Right ventricle myocardium superior (tissue), 1 donor: ENCODE results near the gene RBMS2. TPM values are rescaled to one million over a fixed set of nuclear protein-coding genes. Genes with fewer than 3 reads are reported as not detected.

ENCODE experiments used
- ATAC-seq: fragments of 200-7000 bp; cut with Tn5 transposase; one replicate; pipeline ENCODE4 v1.9.1; 2020; ENCODE audit warnings: mild to moderate bottlenecking; ENCODE audit not compliant: poor library complexity
- DNase-seq: peaks from one replicate; pipeline ENCODE4 v3.0.0-alpha.2; 2020
- intact Hi-C: fragments of 100-400 bp; cut with DNase I; formaldehyde crosslinking; loops from one replicate; pipeline ENCODE4 v1.11.2; 2022
- total RNA-seq: library from RNA; stranded (reverse); fragmentation: NEBNext Ultra II Directional; extraction: Animal tissue kit (Norgen Biotek cat#: 25700); gene quantifications from one replicate; pipeline ENCODE4 v1.2.1, GENCODE V29; 2021
- donor health status: DM: no; HTN: yes; CAD: no; lungs with severe emphysema.

The RBMS2 gene
- total RNA-seq, 1 donor from 2014 or later, result 25.0 TPM

DNA sequence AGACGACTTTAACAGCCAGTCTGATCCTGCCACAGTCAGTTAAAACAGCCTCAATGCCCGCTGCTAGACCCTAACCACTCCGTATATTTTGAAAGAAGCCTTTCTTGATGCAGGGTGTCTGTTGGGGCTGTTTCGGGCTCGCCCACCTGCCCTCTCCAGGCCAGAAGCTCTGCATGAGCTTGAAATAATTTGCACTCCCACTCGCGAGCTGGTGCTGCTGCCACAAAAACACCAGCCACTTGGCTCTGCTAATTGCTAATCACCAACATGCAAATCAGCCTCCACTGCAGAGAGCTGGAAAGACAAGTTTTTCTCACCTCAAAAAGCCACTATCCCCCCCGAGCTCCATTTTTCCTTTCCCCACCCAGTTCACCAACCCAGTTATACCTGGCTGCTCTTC, 93.0 kb downstream of the RBMS2 start:
- intact Hi-C loops, result no loop called here
- DNase-seq (no peak), ATAC-seq (no peak)

DNA sequence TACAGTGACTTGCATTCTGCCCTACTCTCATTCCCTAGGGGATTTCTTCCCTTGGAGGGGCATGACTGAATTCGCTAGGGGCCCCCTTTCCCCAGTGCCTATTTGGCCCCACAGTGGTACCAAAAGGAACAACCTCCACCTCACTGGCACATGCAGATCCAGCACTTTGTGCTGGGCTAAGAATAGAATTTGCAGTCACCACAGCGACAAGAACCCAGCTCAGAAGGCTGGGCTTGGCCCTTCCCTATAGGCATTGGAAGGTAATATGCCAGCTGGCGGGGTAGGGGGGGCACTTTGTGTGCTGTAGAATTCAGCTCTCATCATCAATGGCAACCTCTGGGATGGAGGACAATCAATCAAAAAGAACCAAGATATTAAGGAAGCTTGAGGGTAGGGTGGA, 94.6 kb downstream of the RBMS2 start:
- ATAC-seq (peak; percentile 92), DNase-seq (no peak)
- intact Hi-C loops, result no loop called here

DNA sequence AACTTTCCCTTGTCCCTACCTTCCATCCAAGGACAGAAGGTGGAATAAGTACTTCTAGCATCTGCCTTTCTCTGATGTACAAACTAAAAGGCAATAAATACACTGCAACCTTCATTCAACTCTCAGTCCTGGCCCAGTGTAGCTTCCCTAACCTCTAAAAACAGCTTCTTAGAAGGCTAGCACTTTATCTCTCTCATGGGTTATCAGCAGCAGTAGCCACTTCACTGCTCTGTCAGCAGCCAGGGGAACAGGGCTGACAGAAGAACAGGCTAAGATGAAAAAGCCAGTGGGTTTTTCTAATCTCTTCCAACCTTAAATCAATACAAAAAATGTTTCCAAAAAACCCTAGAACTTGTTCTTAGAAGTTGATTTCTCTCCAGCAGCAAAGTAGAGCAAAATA, 95.3 kb downstream of the RBMS2 start:
- no peak for DNase-seq
- intact Hi-C loops, result no loop called here
- peak; percentile 87 for ATAC-seq

DNA sequence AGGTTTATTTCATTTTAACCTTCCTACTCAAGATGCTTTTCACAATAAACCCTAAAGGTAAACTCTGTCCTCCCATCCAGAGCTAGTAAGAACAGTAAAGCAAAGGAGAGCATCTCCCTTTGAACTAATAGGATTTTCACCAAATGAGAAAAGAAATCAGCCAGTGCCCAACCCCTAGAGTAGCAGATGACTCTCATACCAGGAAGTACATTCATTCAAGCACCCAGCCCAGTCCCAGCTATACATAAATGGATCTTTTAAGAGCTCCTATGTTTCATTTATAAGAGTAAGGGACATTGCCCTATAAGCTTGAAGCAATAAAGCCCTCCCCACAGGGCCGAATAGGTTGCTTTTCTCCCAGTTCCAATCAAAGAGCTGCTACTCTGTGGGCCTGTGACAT, 100.9 kb downstream of the RBMS2 start:
- intact Hi-C loops, result no loop called here
- ATAC-seq, result no peak

DNA sequence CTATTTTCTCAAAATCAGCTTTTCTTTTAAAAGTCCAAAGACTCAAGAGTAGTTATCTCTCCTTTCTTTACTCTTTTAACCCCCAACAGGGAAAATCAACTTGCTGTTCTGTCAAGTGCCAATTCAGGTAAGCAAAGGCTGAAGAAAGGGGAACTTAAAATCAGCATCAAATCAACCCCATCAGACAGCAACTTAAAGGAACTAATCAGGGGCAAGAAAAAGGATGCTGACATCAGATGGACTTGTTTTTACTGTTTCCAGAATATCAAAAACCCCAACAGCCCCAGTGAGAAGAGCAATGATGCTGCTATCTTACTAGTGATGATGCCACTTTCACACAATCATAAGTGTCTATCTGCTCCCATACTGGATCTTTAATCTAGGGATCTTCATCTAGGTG, 105.1 kb downstream of the RBMS2 start:
- intact Hi-C loops, result no loop called here
- DNase-seq (no peak), ATAC-seq (no peak)

More for the DNA sequence above, 100.9 kb downstream of the RBMS2 start:
- DNase-seq, result no peak

DNA sequence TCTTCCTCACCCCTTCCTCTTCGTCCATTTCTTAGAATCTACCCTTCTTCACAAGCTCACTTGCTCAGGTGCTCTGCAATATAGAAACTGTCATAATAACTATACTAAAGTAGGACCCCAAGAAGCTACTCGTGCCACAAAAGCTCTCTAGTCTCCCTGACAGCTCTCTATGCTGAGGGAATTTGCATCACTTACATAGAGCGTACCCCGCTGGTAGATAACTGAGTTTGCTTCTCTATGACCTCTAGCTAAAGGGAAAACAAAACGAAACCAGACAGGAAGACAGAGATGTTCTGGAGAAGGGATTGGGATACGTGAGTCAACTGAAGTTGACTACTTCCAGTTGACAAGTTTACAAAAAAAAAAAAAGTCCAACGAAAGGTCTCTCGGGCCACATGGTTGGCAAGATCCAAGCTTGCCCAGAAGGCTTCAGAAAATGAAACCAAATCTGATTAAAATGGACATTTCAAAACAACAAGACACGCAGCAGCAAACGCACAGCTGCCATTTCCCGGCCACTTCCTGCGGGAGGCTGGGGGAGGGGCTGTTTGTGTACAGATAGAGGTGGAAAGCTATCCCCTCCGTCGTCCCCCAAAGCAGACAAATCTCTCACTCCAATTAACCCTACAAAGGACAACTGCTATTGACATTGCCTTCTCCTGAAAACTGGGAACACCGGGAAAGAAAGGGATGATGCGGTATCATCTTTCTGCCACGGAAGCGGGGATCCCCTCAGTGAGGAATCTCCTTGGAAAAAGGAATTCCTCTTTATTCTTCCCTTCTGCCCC, 107.2 kb downstream of the RBMS2 start:
- peak; percentile 80 for DNase-seq

DNA sequence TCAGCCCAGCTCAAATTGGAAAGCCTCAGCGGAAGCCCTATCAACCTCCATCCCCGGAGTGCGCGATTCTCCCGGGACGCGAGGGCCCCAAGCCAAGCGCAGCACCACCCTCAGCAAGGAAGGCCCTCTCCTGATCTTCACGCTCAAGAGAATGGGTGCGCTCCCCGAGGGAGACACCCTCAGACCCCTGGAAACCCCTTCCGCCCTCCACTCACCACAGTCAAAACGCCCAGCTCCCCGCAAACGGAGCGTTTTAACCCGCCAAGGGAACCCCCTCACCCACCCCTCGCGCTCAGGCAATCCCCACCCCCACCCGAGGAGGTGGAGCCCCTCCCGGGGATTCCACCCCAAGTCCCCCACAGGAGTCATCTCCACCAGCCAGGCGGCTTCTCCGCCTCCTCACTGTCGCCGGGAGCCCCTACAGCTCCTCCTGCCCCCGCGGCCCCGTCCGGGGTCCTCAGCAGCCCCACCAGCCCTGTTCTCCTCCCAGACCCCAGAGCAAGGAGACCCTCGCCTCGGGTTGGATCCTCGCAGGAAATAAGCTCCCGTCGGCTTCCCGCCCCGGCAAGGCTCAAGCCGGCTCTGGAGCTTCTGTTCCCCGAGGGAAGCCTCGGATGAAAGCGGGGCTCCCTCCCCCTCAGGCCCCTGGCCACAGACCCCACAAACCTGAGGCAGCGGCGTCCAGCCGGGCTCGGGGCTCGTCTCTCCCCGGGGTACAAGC, 108.0 kb downstream of the RBMS2 start:
- DNase-seq, result no peak
- ATAC-seq, result peak; percentile 51
- intact Hi-C loops, result loop anchor here (10.0 kb wide), 1 partner anchor 115 kb away; no protein-coding TSS in a partner anchor

More for the DNA sequence above, 107.2 kb downstream of the RBMS2 start:
- peak; percentile 37 for ATAC-seq
- intact Hi-C loops, result no loop called here

DNA sequence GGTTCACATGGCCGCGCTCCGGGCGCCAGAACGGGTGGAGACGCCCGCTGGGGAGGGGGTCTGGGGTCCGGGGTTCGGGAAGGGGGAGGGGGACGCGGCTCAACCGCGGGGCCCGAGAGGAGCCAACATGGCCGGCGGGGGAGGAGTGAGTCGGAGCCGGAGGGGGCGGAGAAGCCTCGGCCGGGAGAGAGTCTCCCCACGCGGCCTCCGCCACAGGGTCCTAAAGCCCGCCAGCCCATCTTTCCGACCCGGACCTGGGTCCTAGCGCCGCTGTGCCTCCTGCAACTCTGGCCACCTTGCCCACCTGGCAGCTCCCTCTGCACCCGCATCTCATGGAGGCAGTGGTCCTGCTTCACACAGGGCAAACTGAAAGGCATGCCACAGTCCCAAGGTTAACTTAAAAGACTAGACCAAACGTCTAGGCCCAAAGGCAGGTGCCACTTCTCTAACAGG, 108.6 kb downstream of the RBMS2 start, which contains the start of gene BAZ2A:
Gene BAZ2A (minus strand): TSS at position 147 of the 453 bp plus-strand sequence. CDS start 12,796 bp downstream, outside the sequence.
- DNase-seq (peak; percentile 93), ATAC-seq (peak; percentile 89)
- intact Hi-C loops, result loop anchor here (10.0 kb wide), 1 partner anchor 115 kb away; no protein-coding TSS in a partner anchor

DNA sequence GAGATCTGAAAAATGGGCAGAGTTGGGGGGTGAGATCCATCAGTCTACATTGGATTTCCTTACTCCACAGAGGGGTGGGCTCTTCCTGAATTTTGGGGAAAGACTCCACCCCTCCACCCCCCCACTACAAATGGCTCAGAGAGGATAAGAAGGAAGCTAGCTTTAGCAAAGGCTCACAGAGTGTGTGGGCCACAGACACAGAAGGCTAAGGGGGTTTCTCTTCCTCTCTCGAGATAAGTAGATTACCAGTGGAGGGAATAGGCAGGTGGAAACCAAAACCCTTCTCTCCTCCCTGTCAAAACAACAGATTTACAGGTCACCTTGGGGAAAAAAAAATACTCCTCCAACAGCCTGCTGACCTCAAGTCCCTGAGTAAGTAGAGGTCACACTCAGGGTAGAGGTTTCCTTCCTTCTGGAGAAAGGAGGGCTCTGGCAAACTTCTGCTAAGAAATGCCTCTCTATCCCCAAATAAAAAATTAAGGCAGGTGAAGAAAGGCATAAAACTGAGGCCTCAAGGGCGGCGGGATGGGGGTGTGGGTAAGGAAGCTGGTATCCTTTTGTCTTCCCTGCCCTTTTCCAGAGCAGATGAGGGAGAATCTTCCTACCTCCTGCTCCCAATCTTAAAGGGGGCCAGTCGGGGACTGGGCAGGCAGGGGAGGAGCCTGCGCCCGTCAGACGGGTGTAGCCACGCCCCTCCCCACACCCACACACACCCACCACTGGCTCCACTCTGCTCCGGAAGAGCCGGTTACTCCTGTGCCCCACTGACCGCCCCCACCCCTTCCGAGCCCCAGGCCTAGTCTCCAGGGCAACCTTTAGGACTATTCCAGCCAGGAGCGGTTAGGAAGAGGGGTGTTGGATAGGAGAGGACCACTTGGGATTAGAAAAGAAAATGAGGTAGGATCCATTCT, 110.4 kb downstream of the RBMS2 start:
- intact Hi-C loops, result loop anchor here (10.0 kb wide), 1 partner anchor 117 kb away; no protein-coding TSS in a partner anchor
- ATAC-seq (peak; percentile 9), DNase-seq (peak; percentile 85)

DNA sequence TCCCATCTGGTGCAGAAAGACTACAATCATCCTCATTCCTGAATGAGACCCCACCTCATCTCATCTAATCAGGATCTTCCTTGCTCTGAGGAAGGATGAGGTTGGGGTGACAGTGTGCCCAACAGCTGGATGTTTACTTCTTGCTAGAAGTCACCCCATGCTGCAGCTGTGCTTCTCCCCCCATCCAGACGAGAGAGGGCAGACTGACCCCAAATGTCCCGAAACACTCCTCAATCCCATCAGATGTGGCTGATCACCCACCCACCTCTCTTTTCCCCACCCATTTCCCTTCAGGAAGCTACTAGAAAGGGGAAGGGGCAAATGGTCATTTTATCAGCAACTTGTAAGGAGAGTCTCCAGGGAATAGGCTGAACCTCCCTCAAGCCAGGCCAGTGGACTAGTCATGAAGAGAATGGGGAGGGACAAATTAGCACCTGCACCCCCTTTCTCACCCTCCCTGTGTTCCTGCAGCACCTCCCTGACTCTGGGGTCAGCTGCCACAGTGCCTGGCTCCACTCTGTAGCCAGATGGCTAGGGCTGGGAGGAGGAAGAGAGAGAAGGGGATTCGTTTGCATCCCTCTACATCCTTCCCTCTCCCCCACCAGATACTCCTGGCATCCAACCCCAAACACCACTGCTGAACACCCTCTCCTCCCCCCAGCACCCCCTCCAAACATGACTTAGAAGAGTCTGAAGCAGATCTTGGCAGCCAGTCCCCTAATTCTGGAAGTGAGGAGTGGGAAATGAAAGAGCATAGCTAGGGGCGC, 111.3 kb downstream of the RBMS2 start:
- ATAC-seq, result no peak
- intact Hi-C loops, result loop anchor here (10.0 kb wide), 1 partner anchor 118 kb away; no protein-coding TSS in a partner anchor

DNA sequence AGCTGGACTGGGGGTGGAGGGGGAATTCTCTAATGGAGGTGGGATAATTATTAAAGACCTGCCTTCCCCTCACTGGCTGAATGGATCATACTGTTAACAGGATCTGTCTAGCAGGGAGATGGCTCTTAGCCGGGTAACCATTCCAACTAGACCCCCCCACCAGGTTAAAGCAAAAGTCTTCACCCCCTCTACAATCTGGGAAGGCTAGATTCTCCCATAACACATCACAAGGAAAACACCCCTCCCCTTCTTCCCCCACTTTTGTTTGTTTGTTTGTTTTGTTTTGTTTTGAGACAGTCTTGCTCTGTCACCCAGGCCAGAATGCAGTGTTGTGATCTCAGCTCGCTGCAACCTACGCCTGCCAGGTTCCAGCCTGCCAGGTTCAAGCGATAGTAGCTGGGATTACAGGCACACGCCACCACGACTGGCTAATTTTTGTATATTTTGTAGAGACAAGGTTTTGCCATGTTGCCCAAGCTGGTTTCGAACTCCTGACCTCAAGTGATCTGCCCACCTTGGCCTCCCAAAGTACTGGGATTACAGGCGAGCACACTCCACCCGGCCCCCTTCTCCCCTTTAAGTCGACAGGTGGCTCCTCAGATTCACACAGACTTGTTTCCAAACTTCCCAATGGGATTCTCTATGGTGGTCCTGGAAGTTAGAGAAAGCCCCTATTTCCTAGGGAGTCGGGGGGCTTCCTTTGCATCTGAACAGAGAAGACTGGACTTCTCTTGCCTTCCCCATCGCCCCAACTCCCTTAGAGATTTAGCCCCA, 112.0 kb downstream of the RBMS2 start:
- intact Hi-C loops, result loop anchor here (10.0 kb wide), 1 partner anchor 119 kb away; no protein-coding TSS in a partner anchor
- ATAC-seq (no peak), DNase-seq (no peak)

More for the DNA sequence above, 111.3 kb downstream of the RBMS2 start:
- DNase-seq, result no peak

DNA sequence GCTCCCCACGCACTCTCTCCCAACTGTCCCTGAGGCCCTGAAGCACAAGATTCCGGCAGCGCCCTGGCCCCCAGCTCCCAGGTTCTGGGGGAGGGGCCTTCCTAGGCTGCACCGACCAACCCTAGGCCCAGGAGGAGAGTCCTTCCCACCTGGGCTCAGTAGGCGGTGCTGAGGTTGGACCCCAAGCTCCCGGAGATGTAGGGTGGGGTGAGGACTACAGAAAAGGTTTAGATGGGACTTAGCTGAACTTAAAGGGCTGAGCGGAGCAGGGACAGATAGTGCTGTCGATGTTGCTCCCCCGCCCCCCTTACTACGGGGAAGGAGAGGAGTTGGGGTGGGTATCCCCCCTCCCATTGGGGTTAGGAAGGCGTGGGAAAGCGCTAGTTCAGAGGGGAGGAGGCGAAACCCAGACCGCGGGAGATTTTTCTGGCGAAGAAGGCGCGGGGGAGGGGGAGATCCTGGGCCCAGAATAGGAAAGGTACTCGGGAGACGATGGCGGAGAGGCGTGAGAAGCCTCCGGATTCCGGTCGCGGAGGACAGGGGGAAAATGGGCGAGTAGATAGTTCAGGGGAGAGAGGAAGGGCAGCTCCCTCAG, 112.7 kb downstream of the RBMS2 start:
- intact Hi-C loops, result loop anchor here (10.0 kb wide), 1 partner anchor 120 kb away; no protein-coding TSS in a partner anchor
- peak; percentile 53 for DNase-seq
- no peak for ATAC-seq

DNA sequence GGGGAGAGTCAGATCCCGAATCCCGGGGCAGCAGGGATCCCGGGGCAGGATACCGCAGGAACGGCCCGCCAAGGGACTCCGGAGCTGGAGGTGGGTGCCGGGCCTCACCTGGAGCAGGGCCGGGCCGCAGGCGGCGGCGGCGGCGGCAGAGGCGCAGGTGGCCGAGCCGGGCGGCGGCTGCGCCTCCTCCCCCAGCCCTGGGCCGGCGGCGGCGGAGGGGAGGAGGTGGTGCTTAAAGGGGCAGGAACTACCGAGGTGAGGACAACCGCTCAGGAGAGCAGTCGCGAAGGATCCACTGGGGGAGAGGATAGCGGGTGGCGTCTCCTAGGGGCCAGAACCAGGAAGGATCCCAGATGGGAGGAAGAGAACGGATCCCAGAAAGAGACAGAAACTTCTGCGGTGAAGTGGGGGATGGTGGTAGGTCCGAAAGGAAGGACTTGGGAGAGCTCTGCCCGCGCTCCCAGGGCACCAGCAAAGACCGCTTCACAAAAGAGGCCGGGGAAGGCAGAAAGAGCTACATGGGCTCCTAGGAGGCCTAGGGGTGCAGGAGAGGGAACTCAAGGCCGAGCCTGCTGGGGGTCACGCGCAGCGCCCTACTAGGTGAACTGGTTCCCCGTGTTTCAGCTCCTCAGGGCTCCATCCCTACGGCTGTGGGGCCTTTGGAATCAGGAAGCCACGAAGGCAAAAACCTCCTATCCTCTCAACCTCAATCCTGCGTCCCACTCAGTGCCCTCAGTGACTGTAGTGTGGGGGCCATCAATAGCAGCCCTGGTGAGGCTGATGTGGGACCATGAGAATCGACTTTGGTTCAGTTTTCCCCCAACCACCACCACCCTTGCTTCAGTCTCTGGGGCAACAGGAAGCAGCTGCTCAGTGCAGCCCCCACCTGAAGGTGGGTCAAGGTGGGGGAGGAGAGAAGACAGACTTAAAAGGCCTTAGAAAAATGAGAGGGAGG, 113.5 kb downstream of the RBMS2 start:
- ATAC-seq (peak; percentile 38), DNase-seq (peak; percentile 78)
- intact Hi-C loops, result loop anchor here (10.0 kb wide), 1 partner anchor 120 kb away; no protein-coding TSS in a partner anchor

DNA sequence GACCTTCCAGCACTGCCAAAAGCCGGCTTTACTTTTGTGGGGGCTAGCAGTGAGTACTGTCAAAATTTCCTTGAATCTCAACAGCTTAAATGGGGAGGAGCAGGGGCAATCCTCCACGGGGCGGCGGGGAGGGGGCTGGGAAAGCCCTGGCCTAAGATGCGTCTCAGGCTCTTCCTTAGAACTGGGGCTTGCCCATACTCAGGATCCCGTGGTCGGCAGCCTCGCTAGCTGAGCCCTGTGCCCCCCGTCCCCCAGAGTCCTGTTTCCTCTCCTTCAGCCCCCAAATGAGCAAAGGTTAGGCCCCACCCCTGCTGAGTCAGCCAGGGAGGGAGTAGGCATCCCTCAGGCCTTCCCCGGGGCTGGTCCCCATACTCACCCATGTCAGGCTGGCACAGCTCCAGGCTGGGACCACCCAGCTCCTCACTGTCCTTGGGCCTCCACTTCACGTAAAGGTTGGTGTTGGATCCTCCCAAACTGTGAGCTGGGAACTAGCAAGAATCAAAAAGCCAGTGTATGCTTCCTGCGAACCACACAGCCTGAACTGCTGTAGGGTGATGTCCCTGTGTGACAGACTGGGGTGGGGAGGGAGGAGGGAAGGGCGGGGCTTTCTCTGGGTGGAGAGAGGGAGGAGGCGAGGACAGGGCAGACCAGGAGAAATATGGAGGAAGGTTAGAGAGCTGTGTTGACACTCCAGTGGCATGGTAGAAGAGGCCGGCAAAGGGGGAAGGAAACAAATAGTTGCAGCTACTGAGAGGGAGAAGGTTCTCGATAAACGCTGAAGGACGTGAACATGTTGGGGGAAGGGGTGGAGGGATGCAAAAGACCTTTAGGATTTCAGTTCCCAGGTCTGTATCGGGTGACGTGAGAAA, 114.4 kb downstream of the RBMS2 start:
- intact Hi-C loops, result loop anchor here (10.0 kb wide), 1 partner anchor 121 kb away; no protein-coding TSS in a partner anchor
- DNase-seq (peak; percentile 90), ATAC-seq (peak; percentile 85)
